Psoas muscle (tissue), 8 donors: ENCODE measurements around the gene FOXN1. TPM values are rescaled to one million over a fixed set of nuclear protein-coding genes. Genes with fewer than 3 reads are reported as not detected.
"Not testable (repeated sequence)": the region's sequence is repeated elsewhere in the genome, so short reads cannot be mapped to it uniquely, and the experiment has no call there.

Source experiments
- ATAC-seq, 4 donors: fragments of 200-7000 bp; cut with Tn5 transposase; one replicate each; pipeline ENCODE4 v1.9.1; 2020; ENCODE audit warnings: moderate library complexity in 3 of 4, mild to moderate bottlenecking in 2 of 4
- DNase-seq, 2 donors: peaks; one replicate each; pipeline ENCODE4 v3.0.0-alpha.2; 2020
- H3K27ac ChIP-seq: fragments of 200-600 bp; one replicate; pipeline ENCODE4 v1.8.0; 2022
- H3K27me3 ChIP-seq, 3 donors: fragments of 200-600 bp in 1 of 3; one replicate each; pipeline versions ENCODE4 v1.6.1 to v1.8.0; 2013 to 2022; ENCODE audit warnings: low read length in 2 of 3, mild to moderate bottlenecking in 2 of 3, moderate library complexity in 1 of 3; ENCODE audit not compliant: insufficient read depth in 3 of 3
- H3K36me3 ChIP-seq, 2 donors: fragments of 200-600 bp in 1 of 2; one replicate each; pipeline versions ENCODE4 v1.6.1 to v1.8.0; 2013 to 2022; ENCODE audit warnings: low read depth in 1 of 2, mild to moderate bottlenecking in 1 of 2, moderate library complexity in 1 of 2; ENCODE audit not compliant: insufficient read depth in 1 of 2
- H3K4me1 ChIP-seq: fragments of 200-600 bp; one replicate; pipeline ENCODE4 v1.8.0; 2022
- H3K4me3 ChIP-seq: fragments of 200-600 bp; one replicate; pipeline ENCODE4 v1.8.0; 2022; ENCODE audit warnings: mild to moderate bottlenecking
- H3K9me3 ChIP-seq: fragments of 200-600 bp; one replicate; pipeline ENCODE4 v1.8.0; 2022
- CTCF ChIP-seq: fragments of 200-600 bp; IDR thresholded peaks from one replicate; pipeline ENCODE4 v1.8.0; 2022; ENCODE audit warnings: antibody characterized with exemption
- WGBS, 3 donors: extraction: QIAGEN DNeasy Blood & Tissue Kit; methylation state at CpG; one replicate each; pipeline versions ENCODE4 v1.1.6 to v1.1.7; 2013; 5-methylcytosine and 5-hydroxymethylcytosine counted together
- intact Hi-C, 2 donors: fragments of 100-400 bp; cut with DNase I; formaldehyde crosslinking; loops; one replicate each; pipeline versions ENCODE4 v1.11.0 to v1.14.2; 2022
- polyA plus RNA-seq, 3 donors: library from polyadenylated mRNA; stranded (reverse); fragments of 200-250 nt; gene quantifications; one replicate each; pipeline ENCODE4 v1.2.3, GENCODE V29; 2013
- total RNA-seq, 4 donors: library from RNA; stranded (reverse); fragmentation: NEBNext Ultra II Directional in 2 of 4; extraction: Animal tissue kit (Norgen Biotek cat#: 25700) in 2 of 4; gene quantifications; one replicate each; pipeline versions ENCODE4 v1.2.1 to v1.2.4, GENCODE V29; 2021 to 2023
- donor health status: healthy with polysubstance abuse.
- donor health status: DM: no; HTN: no; CAD: no; lungs with moderate emphysema.
- donor health status: Bipolar disorder and iron deficiency.
- donor health status: healthy.
- donor health status: DM: yes; HTN: yes; CAD: no.
- donor health status: DM: no; HTN: no; CAD: no.
- donor health status: DM: no; HTN: no; CAD: no.
- donor health status: DM: yes; HTN: yes; CAD: no.

The FOXN1 gene
- total and polyA plus RNA-seq, 7 donors, result not detected

GRCh38 chr17:28521311-28522085 is 15.3 kb downstream of the FOXN1 start:
- DNase-seq (no peak), ATAC-seq (peak in 1 of 4 donors; percentile 27)
- no peaks in the 10 kb centered on the region for H3K36me3 ChIP-seq
- no peak overlapping the region for H3K4me3 ChIP-seq
- no peak for TF ChIP-seq CTCF
- no peaks in the 10 kb centered on the region for H3K9me3 ChIP-seq
- WGBS, 3 donors, result 32 to 37% (median 36%) methylated on average over 21 of the region's 21 CpGs
- intact Hi-C loops, result no loop called here
- H3K4me1 ChIP-seq, result no peaks in the 10 kb centered on the region
- H3K27me3 ChIP-seq, result no peaks in the 10 kb centered on the region
- H3K27ac ChIP-seq, result no peak overlapping the region

- intact Hi-C loops, DNase-seq: not testable (repeated sequence)
- 76 to 87% (median 79%) methylated on average over 4 of the region's 4 CpGs for WGBS, 3 donors
Measured at GRCh38 chr17:28522281-28522680, 16.1 kb downstream of the FOXN1 start.

GRCh38 chr17:28523186-28523585 is 17.0 kb downstream of the FOXN1 start:
- Histone ChIP-seq H3K27ac (no peak overlapping the region), H3K36me3 (no peaks in the 10 kb centered on the region), H3K9me3 (no peaks in the 10 kb centered on the region), H3K27me3 (no peaks in the 10 kb centered on the region), H3K4me1 (no peaks in the 10 kb centered on the region), H3K4me3 (no peak overlapping the region)
- DNase-seq (no peak), ATAC-seq (no peak)
- WGBS, 3 donors, result 76 to 86% (median 80%) methylated on average over 6 of the region's 6 CpGs
- no peak for TF ChIP-seq CTCF
- intact Hi-C loops, result no loop called here

More at GRCh38 chr17:28522281-28522680, 16.1 kb downstream of the FOXN1 start:
- not testable (repeated sequence) for H3K27ac ChIP-seq, H3K4me3 ChIP-seq, H3K27me3 ChIP-seq, ATAC-seq, H3K9me3 ChIP-seq, H3K36me3 ChIP-seq, H3K4me1 ChIP-seq

- 80 to 85% (median 85%) methylated on average over 15 of the region's 15 CpGs for WGBS, 3 donors
- Histone ChIP-seq H3K36me3 (no peaks in the 10 kb centered on the region), H3K9me3 (no peaks in the 10 kb centered on the region), H3K27me3 (no peaks in the 10 kb centered on the region), H3K4me3 (no peak overlapping the region), H3K27ac (no peak overlapping the region), H3K4me1 (no peaks in the 10 kb centered on the region)
- no peak for TF ChIP-seq CTCF
- no peak for DNase-seq
- no peak for ATAC-seq
- intact Hi-C loops, result no loop called here
Measured at GRCh38 chr17:28523876-28524275, 17.7 kb downstream of the FOXN1 start.

- no peak for TF ChIP-seq CTCF
- Histone ChIP-seq H3K9me3 (no peaks in the 10 kb centered on the region), H3K4me1 (no peaks in the 10 kb centered on the region), H3K27ac (no peak overlapping the region), H3K4me3 (no peak overlapping the region), H3K36me3 (no peaks in the 10 kb centered on the region), H3K27me3 (no peaks in the 10 kb centered on the region)
- DNase-seq (no peak), ATAC-seq (no peak)
- intact Hi-C loops, result no loop called here
- WGBS, 3 donors, result 88 to 89% (median 89%) methylated on average over 25 of the region's 25 CpGs
Measured at GRCh38 chr17:28524476-28525424, 18.6 kb downstream of the FOXN1 start.
